Neural progenitor cell (in vitro differentiated cells): ENCODE results near the gene RBM14. TPM values are rescaled to one million over a fixed set of nuclear protein-coding genes. Genes with fewer than 3 reads are reported as not detected.

Experiments used
- DNase-seq: peaks from one replicate; pipeline ENCODE4 v3.0.0-alpha.2; 2016; ENCODE audit warnings: low spot score
- H2AFZ ChIP-seq: fragments of 200-600 bp; sonication (generic); replicated peaks from 2 replicates; pipeline ENCODE4 v1.6.1; 2016; ENCODE audit warnings: antibody characterized with exemption
- H3F3A ChIP-seq: fragments of 200-600 bp; sonication (generic); 2 replicates; pipeline ENCODE4 v1.6.1; 2016; ENCODE audit warnings: antibody characterized with exemption, low read depth
- H3K27ac ChIP-seq: fragments of 200-600 bp; sonication (generic); 2 replicates; pipeline ENCODE4 v1.5.1; 2016; ENCODE audit warnings: mild to moderate bottlenecking
- H3K27me3 ChIP-seq: fragments of 200-600 bp; sonication (generic); 2 replicates; pipeline ENCODE4 v1.6.1; 2016; ENCODE audit warnings: mild to moderate bottlenecking, moderate library complexity
- H3K36me3 ChIP-seq: fragments of 200-600 bp; sonication (generic); 2 replicates; pipeline ENCODE4 v1.5.1; 2016
- H3K4me1 ChIP-seq: fragments of 200-600 bp; sonication (generic); 2 replicates; pipeline ENCODE4 v1.6.1; 2016; ENCODE audit warnings: mixed run types
- H3K4me2 ChIP-seq: fragments of 200-600 bp; sonication (generic); 2 replicates; pipeline ENCODE4 v1.6.1; 2016
- H3K4me3 ChIP-seq: fragments of 200-600 bp; sonication (generic); 2 replicates; pipeline ENCODE4 v1.5.1; 2016
- H3K79me2 ChIP-seq: fragments of 200-600 bp; sonication (generic); 2 replicates; pipeline ENCODE4 v1.6.1; 2016; ENCODE audit warnings: low read depth
- H3K9ac ChIP-seq: fragments of 200-600 bp; sonication (generic); 2 replicates; pipeline ENCODE4 v1.6.1; 2016
- H3K9me3 ChIP-seq: fragments of 200-600 bp; sonication (generic); 2 replicates; pipeline ENCODE4 v1.5.1; 2016; ENCODE audit warnings: low read depth
- H4K20me1 ChIP-seq: fragments of 200-600 bp; sonication (generic); 2 replicates; pipeline ENCODE4 v1.6.1; 2016; ENCODE audit warnings: low read depth
- H3K27ac Mint-ChIP-seq: 3 replicates; pipeline ENCODE4 v1.8.0; 2021; ENCODE audit warnings: mixed read lengths
- H3K27me3 Mint-ChIP-seq: 2 replicates; pipeline ENCODE4 v1.8.0; 2022; ENCODE audit warnings: low read depth, mild to moderate bottlenecking, inconsistent platforms, moderate library complexity, mixed read lengths; ENCODE audit not compliant: insufficient read depth
- H3K36me3 Mint-ChIP-seq: 3 replicates; pipeline ENCODE4 v1.8.0; 2021; ENCODE audit warnings: mixed read lengths
- H3K4me1 Mint-ChIP-seq: 3 replicates; pipeline ENCODE4 v1.8.0; 2021; ENCODE audit warnings: mixed read lengths
- H3K4me3 Mint-ChIP-seq: 3 replicates; pipeline ENCODE4 v1.8.0; 2021; ENCODE audit warnings: mild to moderate bottlenecking, moderate library complexity, mixed read lengths
- H3K9me3 Mint-ChIP-seq: 3 replicates; pipeline ENCODE4 v1.8.0; 2020; ENCODE audit warnings: mixed read lengths
- CTCF ChIP-seq: fragments of 200-600 bp; sonication (generic); IDR thresholded peaks from 2 replicates; pipeline ENCODE4 v1.5.1; 2017; ENCODE audit warnings: antibody characterized with exemption, mild to moderate bottlenecking
- EZH2 ChIP-seq: fragments of 200-600 bp; sonication (generic); IDR thresholded peaks from 2 replicates; pipeline ENCODE4 v1.6.1; 2017; ENCODE audit warnings: antibody characterized with exemption, mild to moderate bottlenecking, moderate library complexity
- EZH2phosphoT487 ChIP-seq: fragments of 200-600 bp; sonication (generic); IDR thresholded peaks from 2 replicates; pipeline ENCODE4 v1.6.1; 2017; ENCODE audit warnings: antibody characterized with exemption
- total RNA-seq: library from RNA; depleted of rRNA; stranded (reverse); fragments of >200 nt; gene quantifications from 2 replicates; pipeline ENCODE4 v1.2.3, GENCODE V29; 2015; ENCODE audit warnings: low replicate concordance

Gene RBM14
- total RNA-seq, 1 donor from 2014 or later: 38.2 TPM

GRCh38 chr11:66636411-66636810, 20.0 kb downstream of the RBM14 start:
- Mint-ChIP-seq H3K4me1 (peaks cover 43% of the 10 kb centered on the region), H3K27ac (peak overlapping the region; percentile 30), H3K9me3 (no peaks in the 10 kb centered on the region), H3K36me3 (peaks cover 29% of the 10 kb centered on the region), H3K27me3 (peaks cover 14% of the 10 kb centered on the region), H3K4me3 (no peak overlapping the region)
- Histone ChIP-seq H3K9ac (no peak overlapping the region), H3K79me2 (peaks cover 95% of the 10 kb centered on the region), H2AFZ (no peak overlapping the region), H3F3A (peaks cover 64% of the 10 kb centered on the region), H3K27me3 (no peaks in the 10 kb centered on the region), H3K4me1 (peaks cover 26% of the 10 kb centered on the region), H4K20me1 (peaks cover 30% of the 10 kb centered on the region), H3K9me3 (no peaks in the 10 kb centered on the region), H3K27ac (peak overlapping the region; percentile 84), H3K4me3 (no peak overlapping the region), H3K4me2 (no peak overlapping the region), H3K36me3 (peaks cover 23% of the 10 kb centered on the region)
- TF ChIP-seq EZH2: no peak
- TF ChIP-seq EZH2phosphoT487: no peak
- no peak for TF ChIP-seq CTCF
- no peak for DNase-seq

GRCh38 chr11:66637557-66638176, 21.2 kb downstream of the RBM14 start:
- TF ChIP-seq EZH2phosphoT487 (no peak), EZH2 (no peak)
- peak overlapping the region; percentile 84 for H3K27ac ChIP-seq
- H3K36me3 ChIP-seq: peaks cover 23% of the 10 kb centered on the region
- no peak overlapping the region for H2AFZ ChIP-seq
- Mint-ChIP-seq H3K9me3 (no peaks in the 10 kb centered on the region), H3K27me3 (peaks cover 14% of the 10 kb centered on the region), H3K36me3 (peaks cover 31% of the 10 kb centered on the region), H3K4me1 (peaks cover 56% of the 10 kb centered on the region), H3K27ac (peak overlapping the region; percentile 99), H3K4me3 (peak overlapping the region; percentile 100)
- peaks cover 63% of the 10 kb centered on the region for H3F3A ChIP-seq
- DNase-seq: peak; percentile 56
- H3K4me3 ChIP-seq: peak overlapping the region; percentile 35
- H3K4me2 ChIP-seq: peak overlapping the region; percentile 68
- no peak overlapping the region for H3K9ac ChIP-seq
- peaks cover 95% of the 10 kb centered on the region for H3K79me2 ChIP-seq
- H3K4me1 ChIP-seq: peaks cover 39% of the 10 kb centered on the region
- H3K27me3 ChIP-seq: no peaks in the 10 kb centered on the region
- H4K20me1 ChIP-seq: peaks cover 43% of the 10 kb centered on the region
- H3K9me3 ChIP-seq: no peaks in the 10 kb centered on the region

- Histone ChIP-seq H4K20me1 (peaks cover 46% of the 10 kb centered on the region), H3K79me2 (peaks cover 95% of the 10 kb centered on the region), H3K4me3 (peak within 1 kb of the TSS; percentile 77), H3K4me2 (peak within 1 kb of the TSS; percentile 84), H3F3A (peaks cover 59% of the 10 kb centered on the region), H2AFZ (no peak within 1 kb of the TSS), H3K27ac (peak within 1 kb of the TSS; percentile 95), H3K4me1 (peaks cover 46% of the 10 kb centered on the region), H3K27me3 (no peaks in the 10 kb centered on the region), H3K9ac (peak within 1 kb of the TSS; percentile 92), H3K36me3 (peaks cover 23% of the 10 kb centered on the region), H3K9me3 (no peaks in the 10 kb centered on the region)
- Mint-ChIP-seq H3K9me3 (no peaks in the 10 kb centered on the region), H3K27ac (peak within 1 kb of the TSS; percentile 99), H3K4me3 (peak within 1 kb of the TSS; percentile 100), H3K36me3 (peaks cover 36% of the 10 kb centered on the region), H3K27me3 (peaks cover 14% of the 10 kb centered on the region), H3K4me1 (peaks cover 64% of the 10 kb centered on the region)
- DNase-seq: peak; percentile 100
- TF ChIP-seq CTCF (peak; percentile 12), EZH2phosphoT487 (no peak)
Measured at GRCh38 chr11:66638177-66639065, 22.0 kb downstream of the RBM14 start, which contains the start of gene RBM4. Gene RBM4, plus strand, starts transcription at chr11:66638703. Its CDS starts 1,009 bp downstream, at chr11:66639712.
